ENCODE data around the gene TMEM255B.

The TMEM255B gene

DNA sequence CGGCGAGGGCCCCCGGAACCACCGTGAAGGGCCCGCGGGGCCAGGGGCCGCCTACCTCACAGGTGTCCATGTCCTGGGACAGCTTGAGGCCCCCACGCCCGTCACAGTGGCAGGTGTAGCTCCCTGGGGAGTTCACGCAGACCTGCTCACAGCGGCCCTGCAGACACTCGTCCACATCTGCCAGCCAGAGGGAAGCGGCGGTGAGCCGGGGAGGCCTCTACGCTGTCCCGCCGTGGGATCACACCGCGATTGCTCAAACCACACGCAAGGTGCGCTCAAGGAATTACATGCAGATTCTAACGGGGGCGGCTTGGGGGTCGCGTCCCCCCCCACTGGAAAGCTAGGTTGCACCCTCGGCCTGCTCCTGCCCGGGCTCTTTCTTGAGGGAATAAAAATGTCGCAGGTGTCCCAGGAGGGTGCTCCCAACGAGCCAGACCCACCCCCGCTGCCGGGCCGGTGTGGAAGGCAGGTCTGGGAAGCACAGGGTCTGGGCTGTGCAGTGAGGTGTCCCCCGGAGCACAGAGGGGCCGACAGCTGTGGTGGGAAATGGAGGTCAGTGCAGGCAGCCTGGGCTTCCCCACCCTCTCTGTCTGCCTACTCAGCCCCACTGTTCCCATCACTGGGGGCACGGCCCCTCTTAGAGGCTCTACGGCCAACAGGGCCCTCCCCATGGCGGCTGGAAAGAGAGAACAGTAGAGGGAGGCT is 75.6 kb downstream of the TMEM255B start:
- TF ChIP-seq, protein P1, sequence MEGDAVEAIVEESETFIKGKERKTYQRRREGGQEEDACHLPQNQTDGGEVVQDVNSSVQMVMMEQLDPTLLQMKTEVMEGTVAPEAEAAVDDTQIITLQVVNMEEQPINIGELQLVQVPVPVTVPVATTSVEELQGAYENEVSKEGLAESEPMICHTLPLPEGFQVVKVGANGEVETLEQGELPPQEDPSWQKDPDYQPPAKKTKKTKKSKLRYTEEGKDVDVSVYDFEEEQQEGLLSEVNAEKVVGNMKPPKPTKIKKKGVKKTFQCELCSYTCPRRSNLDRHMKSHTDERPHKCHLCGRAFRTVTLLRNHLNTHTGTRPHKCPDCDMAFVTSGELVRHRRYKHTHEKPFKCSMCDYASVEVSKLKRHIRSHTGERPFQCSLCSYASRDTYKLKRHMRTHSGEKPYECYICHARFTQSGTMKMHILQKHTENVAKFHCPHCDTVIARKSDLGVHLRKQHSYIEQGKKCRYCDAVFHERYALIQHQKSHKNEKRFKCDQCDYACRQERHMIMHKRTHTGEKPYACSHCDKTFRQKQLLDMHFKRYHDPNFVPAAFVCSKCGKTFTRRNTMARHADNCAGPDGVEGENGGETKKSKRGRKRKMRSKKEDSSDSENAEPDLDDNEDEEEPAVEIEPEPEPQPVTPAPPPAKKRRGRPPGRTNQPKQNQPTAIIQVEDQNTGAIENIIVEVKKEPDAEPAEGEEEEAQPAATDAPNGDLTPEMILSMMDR (IDR thresholded peaks at IDR 0.05; ENCODE audit: insufficient read depth, low read depth, low read length, missing control alignments): no peak

DNA sequence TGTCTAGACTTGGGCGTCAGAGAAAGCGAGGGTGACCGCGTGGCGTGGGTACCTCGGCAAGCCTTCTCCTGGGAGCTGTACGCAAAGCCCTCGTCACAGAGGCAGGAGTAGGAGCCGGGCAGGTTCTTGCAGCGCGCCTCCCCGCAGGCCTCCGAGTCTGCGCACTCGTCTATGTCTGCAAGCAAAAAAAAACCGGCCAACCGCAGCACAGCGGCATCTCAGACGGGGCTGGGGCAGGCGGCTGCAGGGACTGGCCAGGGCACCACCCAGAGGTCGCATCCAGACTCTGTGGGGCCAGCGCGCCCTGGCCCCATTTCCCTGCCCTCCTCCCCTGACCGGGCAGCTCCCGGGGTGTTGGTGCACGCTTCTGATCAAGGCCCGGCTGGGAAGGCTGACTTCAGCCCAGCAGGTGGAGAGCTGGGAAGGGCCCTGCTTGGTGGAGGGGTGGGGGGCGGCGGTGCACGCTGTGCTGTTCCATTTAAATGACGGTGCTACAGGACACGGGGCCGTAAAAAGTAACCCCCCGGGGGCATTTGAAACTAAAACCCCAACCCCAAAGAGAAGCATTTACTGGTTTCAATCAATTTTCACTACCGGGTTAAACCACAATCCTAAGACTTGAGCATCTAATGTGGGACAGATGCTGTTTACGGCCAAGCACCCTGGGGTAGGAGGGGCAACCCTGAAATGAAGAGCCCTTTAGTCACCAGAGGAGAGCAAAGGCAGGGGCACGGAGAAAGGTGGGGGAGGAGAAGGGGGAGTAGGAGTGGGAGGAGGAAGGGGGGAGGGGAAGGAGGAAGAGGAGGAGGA is 76.6 kb downstream of the TMEM255B start:
- no peak for DNase-seq (ENCODE audit: low read depth)
- TF ChIP-seq, protein P1 (IDR thresholded peaks at IDR 0.05; ENCODE audit: insufficient read depth, low read depth, low read length, missing control alignments): no peak
- H3K4me3 ChIP-seq (ENCODE audit: low read length): no peak overlapping the region

More for the DNA sequence above, 75.6 kb downstream of the TMEM255B start:
- no peak for DNase-seq (ENCODE audit: low read depth)
- no peak overlapping the region for H3K4me3 ChIP-seq (ENCODE audit: low read length)

DNA sequence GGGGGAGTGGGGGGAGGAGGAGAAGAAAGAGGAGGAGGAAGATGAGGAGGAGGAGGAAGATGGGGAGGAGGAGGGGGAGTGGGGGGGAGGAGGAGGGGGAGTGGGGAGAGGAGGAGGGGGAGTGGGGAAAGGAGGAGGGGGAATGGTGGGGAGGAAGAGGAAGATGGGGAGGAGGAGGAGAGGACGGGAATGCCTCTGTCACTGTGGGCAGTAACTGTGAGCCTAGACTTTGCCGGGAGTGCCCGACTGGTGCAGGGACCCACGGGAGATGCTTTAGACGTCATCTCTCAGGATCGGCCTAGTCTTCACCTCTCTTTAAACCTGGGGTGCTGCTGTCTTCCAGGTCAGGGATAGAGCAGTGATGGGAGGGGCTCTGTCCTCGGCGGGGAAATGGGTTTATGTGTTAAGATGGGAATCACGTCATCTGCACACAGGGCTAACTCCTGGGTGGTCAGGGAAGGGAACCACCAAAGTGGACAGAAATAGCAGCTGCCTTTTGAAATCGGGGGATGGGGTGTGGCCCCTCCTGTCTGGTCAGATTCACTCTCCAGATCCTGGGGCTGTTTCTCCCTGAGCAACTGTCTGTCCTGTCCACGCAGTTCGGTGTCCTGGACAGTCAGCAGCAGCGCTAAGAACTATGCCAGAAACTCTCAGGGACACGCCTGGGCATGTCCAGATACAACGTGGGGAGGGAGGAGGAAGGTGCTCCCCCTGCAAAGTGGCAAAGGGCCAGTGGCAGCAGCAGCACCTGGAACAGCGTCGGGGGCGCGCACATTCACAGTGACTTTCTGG is 77.9 kb downstream of the TMEM255B start:
- TF ChIP-seq, protein P1 (IDR thresholded peaks at IDR 0.05; ENCODE audit: insufficient read depth, low read depth, low read length, missing control alignments): no peak
- H3K4me3 ChIP-seq (ENCODE audit: low read length): no peak overlapping the region
- DNase-seq (ENCODE audit: low read depth): peak; percentile 96

DNA sequence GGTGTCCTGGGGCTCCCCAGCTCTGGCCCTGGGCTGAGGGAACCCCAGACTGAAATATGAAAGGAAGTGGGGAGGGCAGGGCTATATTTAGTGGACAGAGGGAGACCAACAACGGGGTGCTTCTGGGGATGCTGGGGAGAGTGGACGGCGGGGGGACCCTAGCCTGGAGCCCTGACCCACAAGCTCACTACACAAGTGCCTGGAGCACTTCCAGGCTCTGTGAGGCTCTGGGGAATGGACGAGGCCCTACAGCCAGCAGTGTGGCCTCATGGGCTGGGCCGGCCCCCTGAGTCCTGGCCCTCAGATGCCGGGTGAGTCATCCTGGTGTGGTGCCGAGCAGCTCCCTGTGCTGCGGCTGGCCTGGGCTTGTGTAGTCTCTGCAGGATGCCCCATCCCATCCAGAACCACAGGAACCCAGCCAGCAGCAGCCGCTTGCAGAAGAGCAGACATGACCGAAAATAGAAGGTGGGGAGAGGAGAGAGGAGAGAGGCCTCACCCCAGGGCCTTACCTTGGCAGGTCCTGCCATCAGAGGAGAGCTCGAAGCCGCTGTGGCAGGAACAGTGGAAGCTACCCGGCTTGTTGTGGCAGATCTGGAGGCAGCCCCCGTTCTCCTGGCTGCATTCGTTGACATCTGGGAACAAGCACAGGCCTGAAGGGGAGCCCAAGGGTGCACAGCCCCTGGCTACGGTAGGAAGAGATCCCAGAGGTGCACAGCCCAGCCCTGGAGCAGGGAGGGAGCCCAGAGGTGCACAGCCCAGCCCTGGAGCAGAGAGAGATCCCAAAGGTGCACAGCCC is 78.7 kb downstream of the TMEM255B start:
- TF ChIP-seq, protein P1 (IDR thresholded peaks at IDR 0.05; ENCODE audit: insufficient read depth, low read depth, low read length, missing control alignments): no peak
- peak; percentile 99 for DNase-seq (ENCODE audit: low read depth)
- H3K4me3 ChIP-seq (ENCODE audit: low read length): peak overlapping the region; percentile 48

DNA sequence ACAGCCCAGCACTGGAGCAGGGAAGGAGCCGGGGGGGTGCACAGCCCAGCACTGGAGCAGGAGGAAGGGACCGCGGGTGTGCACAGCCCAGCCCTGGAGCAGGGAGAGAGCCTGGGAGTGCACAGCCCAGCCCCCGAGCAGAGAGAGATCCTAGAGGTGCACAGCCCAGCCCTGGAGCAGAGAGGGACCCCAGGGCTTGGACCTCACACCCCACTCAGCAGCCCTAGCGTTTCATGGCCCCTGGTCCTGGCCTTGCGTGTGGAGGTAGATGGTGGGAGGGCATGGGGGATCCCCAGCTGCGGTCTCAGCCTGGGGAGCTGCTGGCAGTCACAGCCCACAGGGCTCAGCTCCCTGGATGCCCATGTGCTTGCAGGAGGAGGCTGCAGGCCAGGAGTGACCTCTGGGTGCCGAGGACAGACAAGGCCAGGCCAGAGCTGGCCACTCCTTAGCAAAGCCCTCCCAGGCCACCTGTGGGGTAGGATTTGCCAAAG is 79.7 kb downstream of the TMEM255B start:
- TF ChIP-seq, protein P1 (IDR thresholded peaks at IDR 0.05; ENCODE audit: insufficient read depth, low read depth, low read length, missing control alignments): no peak
- peak overlapping the region; percentile 48 for H3K4me3 ChIP-seq (ENCODE audit: low read length)
- DNase-seq (ENCODE audit: low read depth): no peak

Measured in epithelial cell of esophagus (primary cell).